ENCODE data around the gene S100A14.

Gene S100A14

GRCh38 chr1:153635872-153636271 is 19.7 kb upstream of the S100A14 start:
- TF ChIP-seq CTCF (IDR thresholded peaks at IDR 0.05; ENCODE audit: low read depth, low read length): no peak
- Histone ChIP-seq H3K27me3 (no peaks in the 10 kb centered on the region), H3K4me1 (no peaks in the 10 kb centered on the region), H3K9me3 (no peaks in the 10 kb centered on the region), H3K36me3 (peaks cover 60% of the 10 kb centered on the region), H3K4me3 (ENCODE audit: low read depth, low read length) (no peak overlapping the region)
- no peak for DNase-seq

GRCh38 chr1:153633754-153634665 is 17.9 kb upstream of the S100A14 start, which contains the start of gene CHTOP:
Gene CHTOP, plus strand, starts transcription at chr1:153634066. Its CDS starts 2,523 bp downstream, at chr1:153636589.
- Histone ChIP-seq H3K4me3 (ENCODE audit: low read depth, low read length) (peak within 1 kb of the TSS; percentile 94), H3K4me1 (no peaks in the 10 kb centered on the region; the same call in 1 of the 2 replicates), H3K9me3 (no peaks in the 10 kb centered on the region), H3K27me3 (no peaks in the 10 kb centered on the region), H3K36me3 (peaks cover 42% of the 10 kb centered on the region)
- TF ChIP-seq CTCF (IDR thresholded peaks at IDR 0.05; ENCODE audit: low read depth, low read length): no peak
- DNase-seq: peak; percentile 97

GRCh38 chr1:153633161-153633753 is 17.1 kb upstream of the S100A14 start:
- TF ChIP-seq CTCF (IDR thresholded peaks at IDR 0.05; ENCODE audit: low read depth, low read length): no peak
- no peaks in the 10 kb centered on the region; the same call in 1 of the 2 replicates for H3K4me1 ChIP-seq
- peak overlapping the region; percentile 94 for H3K4me3 ChIP-seq (ENCODE audit: low read depth, low read length)
- peaks cover 34% of the 10 kb centered on the region for H3K36me3 ChIP-seq
- DNase-seq: no peak
- no peaks in the 10 kb centered on the region for H3K27me3 ChIP-seq
- H3K9me3 ChIP-seq: no peaks in the 10 kb centered on the region

GRCh38 chr1:153631047-153632022 is 15.2 kb upstream of the S100A14 start:
- Histone ChIP-seq H3K27me3 (no peaks in the 10 kb centered on the region), H3K9me3 (no peaks in the 10 kb centered on the region), H3K36me3 (peaks cover 15% of the 10 kb centered on the region), H3K4me1 (peaks cover 9% of the 10 kb centered on the region), H3K4me3 (ENCODE audit: low read depth, low read length) (no peak overlapping the region)
- no peak for DNase-seq
- TF ChIP-seq CTCF (IDR thresholded peaks at IDR 0.05; ENCODE audit: low read depth, low read length): no peak

GRCh38 chr1:153630384-153630783 is 14.3 kb upstream of the S100A14 start:
- Histone ChIP-seq H3K4me1 (peaks cover 9% of the 10 kb centered on the region), H3K36me3 (peaks cover 8% of the 10 kb centered on the region), H3K9me3 (no peaks in the 10 kb centered on the region), H3K27me3 (no peaks in the 10 kb centered on the region), H3K4me3 (ENCODE audit: low read depth, low read length) (no peak overlapping the region)
- TF ChIP-seq CTCF (IDR thresholded peaks at IDR 0.05; ENCODE audit: low read depth, low read length): no peak
- DNase-seq: no peak
